HuH-7.5 (cell line): ENCODE measurements around the gene TASP1.
"Not testable (repeated sequence)": the region's sequence is repeated elsewhere in the genome, so short reads cannot be mapped to it uniquely, and the experiment has no call there.

Source experiments
- DNase-seq: peaks from one replicate; pipeline ENCODE4 v3.0.0; 2011; ENCODE audit warnings: low spot score

Gene TASP1

DNA sequence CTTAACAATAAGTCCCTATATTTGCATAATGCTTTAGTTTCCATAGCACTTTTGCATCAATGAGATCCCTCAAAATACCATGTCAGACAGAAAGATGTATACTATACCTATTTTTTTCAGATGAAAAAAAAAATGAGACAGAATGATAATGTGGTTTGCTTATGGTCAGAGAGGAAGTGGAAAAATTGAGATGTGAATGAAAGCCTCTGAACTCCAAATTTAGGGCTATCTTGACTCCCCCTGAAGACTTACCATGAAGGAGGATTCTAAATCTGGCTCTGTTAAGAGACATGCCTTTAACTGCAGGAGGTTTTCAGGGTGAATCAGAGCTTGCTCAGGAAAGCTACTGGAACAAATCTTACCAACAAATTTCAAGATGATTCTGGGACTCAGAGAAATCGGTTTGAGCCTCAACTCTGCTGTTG is 241.4 kb downstream of the TASP1 start:
- no peak for DNase-seq

DNA sequence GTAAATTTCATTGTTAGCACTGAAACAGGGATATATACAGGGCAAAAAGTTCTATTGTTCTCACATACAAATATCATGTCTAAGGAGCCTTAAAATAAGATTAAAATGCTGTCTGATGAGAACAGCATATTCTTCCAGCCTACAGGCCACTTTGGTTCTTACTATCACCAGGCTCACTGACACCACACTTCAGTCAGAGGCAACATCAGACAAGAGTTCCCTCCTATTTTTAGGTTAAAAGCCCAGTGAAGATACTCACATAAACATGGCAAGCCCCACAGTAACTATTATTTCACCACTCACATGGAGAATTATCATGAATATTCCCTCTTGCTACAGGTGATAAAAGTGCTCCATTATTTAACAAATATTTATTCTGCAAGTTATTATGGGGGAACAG is 241.9 kb downstream of the TASP1 start:
- DNase-seq = no peak

DNA sequence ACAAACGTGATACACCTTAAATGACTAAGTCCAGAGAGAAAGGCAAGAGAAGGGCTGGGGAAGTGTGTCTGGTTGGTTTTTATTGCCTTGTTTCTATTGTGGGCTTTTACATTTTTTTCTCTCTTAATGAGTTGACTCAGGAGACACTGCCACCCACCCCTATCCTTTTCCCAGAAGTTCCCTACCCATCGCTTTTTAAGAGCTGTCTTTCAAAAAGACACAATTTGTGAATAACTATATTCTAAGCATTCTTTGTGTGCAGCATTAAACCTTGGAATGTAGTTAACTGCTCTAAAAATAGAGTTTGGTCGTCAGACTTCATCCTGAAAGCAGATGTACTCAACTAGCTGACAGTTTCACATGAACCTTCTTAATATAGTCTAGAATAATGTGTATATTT is 242.7 kb downstream of the TASP1 start:
- DNase-seq = no peak

DNA sequence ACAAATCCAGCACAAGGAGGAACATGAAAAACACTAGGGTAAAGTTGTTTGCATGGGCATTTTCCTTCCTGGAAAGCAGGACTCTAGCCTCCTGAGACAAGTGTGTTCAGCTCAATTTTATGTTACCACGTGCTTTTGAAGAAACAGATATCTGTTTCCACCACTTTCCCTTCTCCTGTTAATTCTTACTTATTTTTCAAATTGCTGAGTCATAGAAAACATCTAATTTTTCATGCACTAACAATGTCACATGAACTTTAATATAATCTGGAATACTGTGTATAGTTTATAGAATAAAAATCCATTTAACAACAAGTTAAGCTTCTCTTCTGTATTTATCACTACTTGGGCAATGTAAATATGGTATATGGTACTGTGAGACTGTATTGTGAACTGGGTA is 243.5 kb downstream of the TASP1 start:
- no peak for DNase-seq

DNA sequence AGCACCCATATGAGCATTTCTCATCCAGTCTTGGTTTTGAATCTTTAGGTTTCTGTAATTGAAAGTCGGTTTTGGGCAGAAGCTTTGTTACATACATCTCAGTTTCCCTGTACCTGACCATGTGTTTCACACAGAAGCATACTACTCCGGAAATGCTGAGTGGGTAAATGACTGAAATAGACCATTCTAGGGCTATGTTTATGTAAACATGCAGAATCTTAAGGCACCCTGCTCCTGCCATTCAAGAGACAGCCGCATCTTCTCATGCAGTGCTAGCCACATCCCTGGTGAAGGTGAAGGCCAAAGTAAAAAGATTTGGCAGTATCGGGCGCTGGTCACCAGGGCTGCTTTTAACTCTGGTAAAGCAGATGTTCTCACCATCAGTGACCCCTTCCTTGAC is 246.3 kb downstream of the TASP1 start:
- no peak for DNase-seq

DNA sequence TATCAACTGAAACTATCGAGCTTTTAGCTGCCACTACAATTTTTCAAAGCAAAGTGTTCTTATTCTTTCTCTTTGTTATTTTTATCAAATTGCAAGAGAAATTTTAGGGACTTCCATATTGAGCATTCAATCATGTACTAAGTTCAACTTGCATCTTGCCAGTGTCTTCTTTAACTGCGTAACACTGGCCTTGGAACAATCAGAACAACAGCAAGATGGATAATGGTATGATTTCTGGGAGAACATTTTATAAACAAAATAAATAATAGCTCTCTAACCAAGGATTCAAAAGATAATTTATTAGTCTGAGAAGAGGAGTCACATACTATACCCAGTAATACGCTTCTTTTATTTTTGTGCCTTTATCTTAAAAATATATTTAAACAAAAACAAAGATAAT is 249.6 kb downstream of the TASP1 start:
- no peak for DNase-seq

DNA sequence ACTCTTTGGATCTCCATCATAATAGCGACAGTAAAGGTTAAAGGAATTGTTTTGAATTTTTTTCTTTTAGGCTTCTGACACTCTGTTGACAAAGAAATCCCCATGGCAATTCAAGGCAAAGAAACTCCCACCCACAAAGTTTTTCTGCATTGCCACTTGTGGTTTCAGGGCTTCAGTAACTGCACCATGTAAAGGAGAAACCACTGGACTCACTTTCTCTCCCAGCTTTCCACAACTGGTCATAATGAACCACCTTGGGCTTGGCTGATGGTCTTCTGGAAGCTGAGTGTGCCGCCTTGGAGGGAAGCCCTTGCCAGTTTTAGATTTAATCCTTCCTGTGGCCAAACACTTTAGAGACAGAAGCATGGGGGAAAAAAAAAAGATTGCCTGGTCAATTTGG is 254.6 kb downstream of the TASP1 start:
- no peak for DNase-seq

DNA sequence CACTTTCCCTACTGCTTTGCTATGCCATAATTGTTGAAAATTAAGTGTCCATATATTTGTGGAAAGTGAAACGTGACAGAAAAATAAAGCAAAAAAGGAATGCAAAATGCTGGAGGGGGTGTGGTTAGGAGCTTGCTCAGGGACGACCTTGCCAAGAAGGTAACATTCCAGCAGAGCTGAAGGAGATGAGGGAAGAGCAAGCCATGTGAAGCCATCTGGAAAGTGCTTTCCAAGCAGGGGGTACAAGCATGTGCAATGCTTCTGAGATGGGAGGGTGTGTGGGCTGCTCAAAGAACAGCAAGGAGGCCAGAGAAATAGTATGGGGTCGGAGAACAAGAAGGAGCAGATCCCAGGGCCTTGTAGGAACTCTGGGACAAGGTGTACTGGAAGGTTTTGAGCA is 255.9 kb downstream of the TASP1 start:
- DNase-seq = no peak

DNA sequence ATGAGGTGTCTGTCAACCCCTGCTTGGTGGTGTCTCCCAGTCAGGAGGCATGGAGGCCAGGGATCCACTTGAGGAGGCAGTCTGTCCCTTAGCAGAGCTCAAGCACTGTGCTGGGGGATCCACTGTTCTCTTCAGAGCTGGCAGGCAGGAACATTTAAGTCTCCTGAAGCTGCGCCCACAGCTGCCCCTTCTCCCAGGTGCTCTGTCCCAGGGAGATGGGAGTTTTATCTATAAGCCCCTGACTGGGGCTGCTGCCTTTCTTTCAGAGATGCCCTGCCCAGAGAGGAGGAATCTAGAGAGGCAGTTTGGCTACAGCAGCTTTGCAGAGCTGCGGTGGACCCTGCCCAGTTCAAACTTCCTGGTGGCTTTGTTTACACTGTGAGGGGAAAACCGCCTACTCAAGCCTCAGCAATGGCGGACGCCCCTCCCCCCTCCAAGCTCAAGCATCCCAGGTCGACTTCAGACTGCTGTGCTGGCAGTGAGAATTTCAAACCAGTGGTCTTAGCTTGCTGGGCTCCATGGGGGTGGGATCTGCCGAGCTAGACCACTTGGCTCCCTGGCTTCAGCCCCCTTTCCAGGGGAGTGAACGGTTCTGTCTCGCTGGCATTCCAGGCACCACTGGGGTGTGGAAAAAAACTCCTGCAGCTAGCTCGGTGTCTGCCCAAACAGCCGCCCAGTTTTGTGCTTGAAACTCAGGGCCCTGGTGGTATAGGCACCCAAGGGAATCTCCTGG is 258.1 kb downstream of the TASP1 start:
- DNase-seq = not testable (repeated sequence)

DNA sequence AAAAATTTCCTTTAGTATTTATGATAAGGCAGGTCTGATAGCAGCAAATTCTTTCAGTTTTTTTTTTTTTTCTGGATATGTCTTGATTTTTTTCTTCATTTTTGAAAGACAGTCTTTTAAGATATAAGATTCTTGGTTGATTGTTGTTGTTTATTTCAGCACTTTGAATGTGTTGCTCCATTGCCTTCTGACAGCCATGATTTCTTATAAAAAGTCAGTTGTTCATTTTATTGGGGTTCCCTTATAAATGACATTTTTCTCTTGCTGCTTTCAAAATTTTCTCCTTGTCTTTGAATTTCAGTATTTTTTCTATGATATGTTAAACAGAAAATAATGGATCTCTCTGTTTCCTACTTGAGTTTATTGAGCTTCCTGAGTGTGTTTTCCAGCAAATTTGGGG is 265.3 kb downstream of the TASP1 start:
- DNase-seq = no peak

DNA sequence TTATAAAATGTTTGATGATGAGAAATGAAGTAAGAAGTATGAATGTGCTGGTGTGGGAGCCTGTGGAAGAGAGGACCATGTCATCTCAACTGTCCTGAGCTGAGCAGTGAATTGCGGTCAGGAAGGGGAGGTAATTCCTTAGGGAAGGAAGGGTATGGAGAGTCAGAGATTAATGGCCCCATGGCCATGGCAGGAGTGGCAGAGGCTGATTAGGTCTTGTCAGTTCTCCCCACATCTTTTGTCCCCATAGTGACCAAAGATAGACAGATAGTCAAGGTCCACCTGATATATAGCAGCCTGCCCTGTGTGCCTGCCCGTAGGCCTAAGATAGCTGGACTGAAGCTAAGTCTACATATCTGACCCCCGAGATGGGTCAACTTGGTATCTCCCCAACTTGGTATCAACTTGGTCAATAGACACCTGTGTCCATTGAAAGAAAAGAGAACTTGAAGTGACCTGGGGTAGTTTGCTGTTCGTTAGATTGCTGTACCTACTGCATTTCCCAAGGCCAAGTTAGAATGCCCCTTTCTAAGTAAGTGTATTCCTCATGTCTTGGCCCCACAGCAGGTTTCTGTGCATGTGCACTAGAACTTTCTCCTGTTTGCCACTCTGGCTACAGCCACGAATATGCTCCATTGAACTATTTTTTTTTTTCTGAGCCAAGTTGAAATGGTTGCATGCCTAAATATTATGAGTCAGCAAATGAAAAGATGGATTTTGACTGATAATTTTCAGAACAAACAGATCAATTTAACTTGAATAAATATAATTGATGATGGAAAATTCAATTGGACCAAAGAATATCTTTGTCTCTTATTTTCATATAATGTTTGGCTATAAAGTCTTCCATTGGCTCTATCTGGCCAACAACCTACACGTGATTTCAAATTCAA is 274.2 kb downstream of the TASP1 start:
- DNase-seq = no peak

DNA sequence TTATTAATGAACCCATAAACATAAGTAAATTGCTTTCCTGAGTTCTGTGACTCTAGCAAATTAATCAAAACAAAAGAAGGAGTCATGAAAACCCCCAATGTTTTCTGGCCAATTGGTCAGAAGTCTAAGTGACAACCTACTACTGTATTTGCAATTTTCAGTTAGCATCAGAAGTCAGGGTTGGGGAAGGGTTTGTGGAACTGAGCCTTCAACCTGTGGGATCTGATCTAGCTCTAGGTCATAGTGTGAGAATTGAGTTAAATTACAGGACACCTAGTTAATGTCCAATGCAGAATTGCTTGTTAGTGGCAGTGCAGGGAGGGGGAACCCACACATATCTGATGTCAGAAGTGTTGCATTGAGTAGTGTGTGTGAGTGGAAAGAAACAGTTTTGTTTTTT is 275.3 kb downstream of the TASP1 start:
- DNase-seq = no peak

DNA sequence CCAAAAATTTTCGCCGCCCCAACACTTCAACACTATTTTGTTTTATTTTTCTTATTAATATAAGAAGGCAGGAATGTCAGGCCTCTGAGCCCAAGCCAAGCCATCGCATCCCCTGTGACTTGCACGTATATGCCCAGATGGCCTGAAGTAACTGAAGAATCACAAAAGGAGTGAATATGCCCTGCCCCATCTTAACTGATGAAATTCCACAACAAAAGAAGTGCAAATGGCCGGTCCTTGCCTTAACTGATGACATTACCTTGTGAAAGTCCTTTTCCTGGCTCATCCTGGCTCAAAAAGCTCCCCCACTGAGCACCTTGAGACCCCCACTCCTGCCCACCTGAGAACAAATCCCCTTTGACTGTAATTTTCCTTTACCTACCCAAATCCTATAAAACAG is 276.6 kb downstream of the TASP1 start:
- DNase-seq = not testable (repeated sequence)

DNA sequence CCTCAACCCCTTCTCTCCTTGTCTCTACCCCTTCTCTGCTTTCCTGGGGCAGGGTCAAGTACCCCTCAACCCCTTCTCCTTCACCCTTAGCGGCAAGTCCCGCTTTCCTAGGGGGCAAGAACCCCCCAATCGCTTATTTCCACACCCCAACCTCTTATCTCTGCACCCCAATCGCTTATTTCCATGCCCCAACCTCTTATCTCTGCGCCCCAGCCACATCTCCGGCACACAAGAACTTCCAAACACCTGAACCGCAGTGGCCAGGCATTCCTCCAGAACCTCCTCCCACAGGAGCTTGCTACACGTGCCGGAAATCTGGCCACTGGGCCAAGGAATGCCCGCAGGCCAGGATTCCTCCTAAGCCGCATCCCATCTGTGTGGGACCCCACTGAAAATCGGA is 279.8 kb downstream of the TASP1 start:
- DNase-seq = not testable (repeated sequence)

DNA sequence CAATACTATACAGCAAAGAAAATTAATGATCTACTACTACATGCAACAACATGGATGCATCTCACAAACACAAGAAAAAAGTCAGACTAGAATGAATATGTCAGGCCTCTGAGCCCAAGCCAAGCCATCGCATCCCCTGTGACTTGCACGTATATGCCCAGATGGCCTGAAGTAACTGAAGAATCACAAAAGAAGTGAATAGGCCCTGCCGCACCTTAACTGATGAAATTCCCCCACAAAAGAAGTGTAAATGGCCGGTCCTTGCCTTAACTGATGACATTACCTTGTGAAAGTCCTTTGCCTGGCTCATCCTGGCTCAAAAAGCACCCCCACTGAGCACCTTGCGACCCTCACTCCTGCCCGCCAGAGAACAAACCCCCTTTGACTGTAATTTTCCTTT is 280.9 kb downstream of the TASP1 start:
- DNase-seq = not testable (repeated sequence)

DNA sequence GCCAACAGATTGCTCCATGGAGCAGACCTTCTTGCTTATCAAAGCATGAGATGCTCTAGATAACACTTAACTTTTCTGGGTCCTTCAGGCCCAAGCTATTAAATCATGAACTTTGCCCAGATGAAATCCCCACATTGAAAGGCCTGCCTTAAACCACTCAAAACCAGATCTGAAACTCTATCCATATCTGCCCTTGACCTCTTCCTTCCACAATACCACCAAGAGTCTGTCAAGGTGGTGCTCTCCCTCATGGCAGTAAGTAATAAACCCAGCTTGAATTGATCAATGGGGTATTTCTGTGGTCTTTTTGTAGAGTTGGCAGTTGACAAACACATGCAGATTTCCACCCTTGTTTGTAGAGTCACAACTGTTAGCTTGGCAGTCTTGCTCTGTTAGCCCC is 282.1 kb downstream of the TASP1 start:
- DNase-seq = no peak

DNA sequence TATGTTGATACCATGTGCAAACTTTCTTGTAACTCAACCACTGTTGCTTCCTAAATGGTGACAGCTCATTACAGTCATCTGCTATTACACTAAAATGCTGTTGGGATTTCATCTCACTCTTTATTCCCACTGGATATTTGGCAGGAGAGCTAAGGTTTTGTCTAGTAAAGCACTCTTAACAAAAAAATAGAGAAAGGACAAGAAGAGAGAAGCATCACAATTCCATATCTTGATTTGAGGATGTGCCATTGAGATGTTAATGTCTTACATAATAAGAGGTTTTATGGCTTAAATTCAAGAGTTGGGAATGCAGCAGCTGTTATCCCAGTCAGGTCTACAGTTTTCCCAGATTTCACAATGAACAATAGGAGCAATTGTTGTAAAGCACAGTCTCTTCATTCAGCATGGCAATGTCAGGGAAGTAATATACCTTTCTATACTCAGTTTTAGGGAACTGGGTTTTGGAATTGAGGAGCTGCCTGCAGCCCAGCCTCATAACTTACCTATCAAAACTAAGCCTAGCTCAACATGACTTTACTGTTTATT is 282.7 kb downstream of the TASP1 start:
- DNase-seq = no peak

DNA sequence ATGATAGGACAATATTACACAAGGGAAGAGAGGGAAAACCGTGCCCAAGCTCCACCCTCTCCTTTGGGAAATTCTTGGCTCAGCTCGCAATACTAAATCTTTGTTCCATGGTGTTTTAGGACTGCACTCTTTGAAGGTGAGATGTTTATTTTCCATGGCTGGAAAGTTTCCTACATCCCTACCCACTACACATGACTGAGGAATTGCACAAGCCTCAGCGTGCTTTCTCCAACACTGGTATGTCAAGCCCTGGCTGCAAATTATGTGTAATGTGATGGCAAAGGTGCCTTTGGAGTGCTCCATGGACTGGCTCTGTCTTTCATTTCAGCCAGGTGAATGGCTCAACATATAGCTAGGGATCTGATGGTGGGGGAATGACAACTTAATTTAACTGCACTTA is 283.3 kb downstream of the TASP1 start:
- DNase-seq = no peak

DNA sequence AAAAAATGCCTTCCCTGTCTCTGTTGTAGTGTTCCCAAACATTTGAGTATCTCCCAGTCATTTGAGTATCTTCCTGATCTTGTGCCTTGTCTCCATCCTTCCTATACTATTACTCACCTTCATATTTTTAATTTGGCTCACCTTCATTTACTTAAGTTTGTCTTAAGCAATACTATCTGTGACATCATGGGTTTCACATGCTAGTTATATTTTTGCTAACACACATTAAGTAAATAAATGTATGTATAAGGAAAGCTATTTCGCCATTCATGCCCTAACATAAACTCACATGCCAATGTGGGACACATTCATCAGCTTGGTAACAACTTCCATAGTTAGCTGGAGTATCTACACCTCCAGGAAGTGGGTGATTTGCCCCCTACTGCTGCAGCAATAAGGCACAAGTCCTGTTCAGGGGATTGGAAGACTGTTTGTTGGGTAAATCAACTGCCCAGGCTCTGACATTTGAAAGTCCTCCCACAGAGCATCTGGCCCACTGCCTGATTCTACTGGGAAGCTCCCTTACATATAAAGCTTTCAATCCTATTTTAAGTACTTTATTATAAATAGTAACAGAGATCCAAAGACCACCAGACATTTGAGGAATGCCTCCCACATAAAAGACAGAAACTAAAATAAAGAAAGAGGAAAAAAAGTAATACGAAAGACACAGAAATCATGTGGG is 285.3 kb downstream of the TASP1 start:
- DNase-seq = no peak

DNA sequence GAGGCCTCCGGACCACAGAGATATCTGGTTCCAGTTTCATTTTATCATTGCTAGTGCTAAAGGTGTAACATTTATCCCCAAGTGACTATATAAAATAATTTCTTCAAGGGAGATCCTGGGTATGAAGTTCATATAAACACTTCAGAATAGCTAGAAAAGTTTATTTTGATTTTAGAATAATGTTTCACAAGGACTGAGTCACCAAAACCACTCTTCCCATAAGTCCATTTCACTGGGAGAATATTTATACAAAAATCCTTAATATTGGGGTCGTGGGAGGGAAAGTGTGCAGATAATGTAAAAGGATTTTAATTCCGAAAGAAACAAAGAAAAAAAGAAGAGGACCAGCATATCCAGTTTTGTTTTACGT is 289.5 kb downstream of the TASP1 start:
- DNase-seq = no peak

DNA sequence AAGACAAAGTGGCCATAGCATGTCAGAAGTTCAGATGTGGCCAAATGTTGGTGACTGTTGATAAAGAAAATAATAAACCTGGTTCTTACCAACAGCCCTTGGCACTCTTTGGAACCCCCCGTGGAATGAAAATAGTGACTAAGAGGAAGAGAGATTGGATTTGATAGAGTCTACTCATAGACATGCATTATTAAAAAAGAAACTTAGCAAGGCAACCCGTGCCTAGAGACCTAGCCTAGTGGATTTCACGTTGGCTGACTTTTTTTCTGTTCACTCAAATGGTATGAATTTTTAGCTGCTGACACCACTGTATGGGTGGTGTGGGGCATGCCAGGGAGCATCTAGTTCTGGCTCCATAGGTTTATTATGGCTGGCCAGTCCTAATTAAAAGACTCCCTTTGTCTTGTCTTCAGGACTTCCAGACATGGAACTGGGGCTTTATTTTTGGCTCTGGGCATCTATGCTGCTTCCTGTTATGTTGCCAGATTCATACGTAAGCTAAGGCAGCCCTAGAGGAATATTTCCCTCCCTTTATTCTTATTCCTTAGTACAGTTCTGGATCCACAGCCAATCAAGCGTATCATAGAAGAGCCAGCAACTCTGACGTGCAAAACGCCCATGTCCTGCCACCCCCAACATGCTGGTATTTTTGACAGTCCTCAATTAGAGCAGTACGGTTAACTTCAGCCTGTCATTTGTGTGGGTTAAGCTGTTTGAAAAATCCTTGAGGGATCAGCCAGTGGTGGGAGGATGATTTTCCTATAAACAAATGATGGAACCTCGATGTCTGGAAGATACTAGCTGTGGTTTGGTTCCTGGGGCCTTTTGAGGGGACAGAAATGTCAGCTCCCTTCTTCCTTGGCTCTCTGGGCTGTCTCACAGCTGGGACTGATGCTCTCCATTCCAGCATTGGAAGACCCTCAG is 290.2 kb downstream of the TASP1 start:
- no peak for DNase-seq

DNA sequence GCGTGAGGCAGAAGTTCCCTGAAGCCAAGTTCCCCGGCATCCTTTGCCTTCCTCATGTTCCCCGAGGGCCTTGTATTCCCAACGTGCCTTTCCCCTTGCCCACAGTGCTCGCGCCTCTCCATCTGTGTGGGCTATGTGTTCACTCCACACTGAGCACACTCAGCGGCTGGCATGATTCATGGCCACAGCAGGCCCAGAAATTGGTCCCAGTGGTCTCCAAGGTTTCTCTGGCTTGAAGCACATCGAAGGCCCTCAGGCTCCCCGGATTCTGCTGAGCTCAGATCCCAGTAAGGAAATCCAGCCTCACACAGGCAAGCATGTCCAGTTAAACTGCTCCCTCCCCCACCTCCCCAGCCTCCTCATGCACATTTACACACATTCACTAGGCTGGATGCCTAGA is 294.1 kb downstream of the TASP1 start:
- DNase-seq = no peak
